Esophagus muscularis mucosa (tissue), 4 donors: ENCODE results near the gene IQCE. TPM values are rescaled to one million over a fixed set of nuclear protein-coding genes. Genes with fewer than 3 reads are reported as not detected.

Experiments used
- DNase-seq: peaks from one replicate; pipeline ENCODE4 v3.0.0-alpha.2; 2017; ENCODE audit errors: extremely low spot score
- H3K27ac ChIP-seq, 4 donors: fragments of 200-600 bp; sonication (generic); replicated peaks in 1 of 4; 1 replicate in 3 of 4; 2 replicates in 1 of 4; pipeline ENCODE4 v1.5.1; 2016 to 2019; ENCODE audit warnings: mild to moderate bottlenecking in 1 of 4
- H3K27me3 ChIP-seq, 4 donors: fragments of 200-600 bp; sonication (generic); one replicate each; pipeline versions ENCODE4 v1.5.1 to v1.6.0; 2016 to 2019
- H3K36me3 ChIP-seq, 4 donors: fragments of 200-600 bp; sonication (generic); one replicate each; pipeline ENCODE4 v1.5.1; 2016 to 2019
- H3K4me1 ChIP-seq, 4 donors: fragments of 200-600 bp; sonication (generic); one replicate each; pipeline ENCODE4 v1.5.1; 2016 to 2019
- H3K4me3 ChIP-seq, 4 donors: fragments of 200-600 bp; sonication (generic); 1 replicate in 2 of 4; 2 replicates in 2 of 4; pipeline ENCODE4 v1.5.1; 2016 to 2019; ENCODE audit warnings: mild to moderate bottlenecking in 4 of 4, moderate library complexity in 1 of 4
- H3K9me3 ChIP-seq, 4 donors: fragments of 200-600 bp; sonication (generic); 1 replicate in 3 of 4; 2 replicates in 1 of 4; pipeline ENCODE4 v1.5.1; 2016 to 2019
- EP300 ChIP-seq: sonication (generic); formaldehyde crosslinking; IDR thresholded peaks from one replicate; pipeline ENCODE4 v1.6.1; 2017; ENCODE audit warnings: antibody characterized with exemption
- POLR2A ChIP-seq: fragments of 450-650 bp; IDR thresholded peaks from one replicate; pipeline ENCODE4 v1.6.1; 2017; ENCODE audit warnings: antibody characterized with exemption, moderate library complexity, mild to moderate bottlenecking, low read depth
- POLR2AphosphoS5 ChIP-seq, 2 donors: sonication (generic); formaldehyde crosslinking; IDR thresholded peaks; one replicate each; pipeline ENCODE4 v1.6.1; 2017; ENCODE audit warnings: antibody characterized with exemption in 2 of 2
- WGBS: methylation state at CpG from one replicate; pipeline ENCODE4 v1.1.5; 2018; 5-methylcytosine and 5-hydroxymethylcytosine counted together
- intact Hi-C: fragments of 100-400 bp; cut with DNase I; formaldehyde crosslinking; loops from one replicate; pipeline ENCODE4 v1.15.1; 2023
- total RNA-seq, 4 donors: library from RNA; depleted of rRNA; stranded (reverse); fragments of >200 nt; gene quantifications; one replicate each; pipeline versions ENCODE4 v1.1.0 to v1.2.1, GENCODE V29; 2016
- TF ChIP-seq, protein P1 (sequence below), 3 experiments: fragments of 200-600 bp in 2 of 3; fragments of 450-650 bp in 1 of 3; sonication (generic) in 2 of 3; IDR thresholded peaks; one replicate each; pipeline ENCODE4 v1.5.1; 2017 to 2019; ENCODE audit warnings: antibody characterized with exemption in 3 of 3, mild to moderate bottlenecking in 2 of 3, moderate library complexity in 1 of 3

IQCE gene
- total RNA-seq, 4 donors from 2014 or later, result 13.0 to 22.4 (median 18.0) TPM

DNA sequence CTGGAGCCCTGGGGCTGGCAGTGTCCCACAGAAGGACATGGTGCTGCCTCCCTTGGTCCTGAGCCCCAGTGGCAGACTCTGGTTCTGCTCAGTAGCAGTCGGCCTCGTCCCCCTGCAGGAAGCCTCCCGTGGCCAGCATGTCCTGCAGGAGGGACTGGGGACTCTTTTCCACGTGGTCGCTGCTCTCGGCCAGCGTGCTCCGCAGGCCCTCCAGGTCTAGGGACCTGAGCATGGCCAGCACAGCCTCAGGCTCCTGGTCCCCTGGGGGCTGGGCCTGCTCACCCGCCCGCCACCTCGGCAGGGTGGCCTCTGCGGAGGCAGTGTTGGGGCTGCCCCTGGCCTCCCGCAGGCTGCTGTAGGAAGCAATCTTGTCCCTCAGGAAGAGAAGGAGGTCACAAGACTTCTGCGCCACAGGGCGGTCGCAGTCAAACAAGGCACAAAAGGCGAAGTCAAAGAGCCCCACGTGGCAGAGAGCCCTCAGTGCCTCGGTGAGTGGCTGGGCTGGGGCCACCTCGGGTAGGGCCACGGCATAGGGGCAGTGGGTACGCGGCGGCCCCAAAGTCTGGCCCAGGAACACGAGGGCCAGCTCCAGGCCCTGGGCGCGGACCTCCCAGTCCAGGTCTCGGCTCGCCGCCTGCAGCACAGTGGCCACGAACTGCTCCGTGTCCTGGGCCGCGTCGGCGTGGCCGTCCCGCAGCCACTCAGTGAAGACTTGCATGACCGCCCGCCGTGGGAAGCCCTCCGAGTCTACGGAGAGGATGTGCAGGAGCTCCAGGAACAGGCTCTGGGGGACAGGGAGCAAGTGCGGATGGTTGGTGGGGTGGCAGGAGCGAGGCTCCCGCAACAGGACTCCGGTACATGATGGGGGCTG is 20.6 kb upstream of the IQCE start:
- no peaks in the 10 kb centered on the region for H3K27me3 ChIP-seq
- no peak overlapping the region for H3K27ac ChIP-seq
- peaks cover 0 to 4% (median 0%) of the 10 kb centered on the region in 4 donors for H3K4me1 ChIP-seq
- H3K4me3 ChIP-seq, result no peak overlapping the region
- 86% methylated on average over 21 of the region's 47 CpGs for WGBS
- TF ChIP-seq POLR2A (no peak), EP300 (no peak), POLR2AphosphoS5 (IDR thresholded peaks at IDR 0.05) (no peak)
- TF ChIP-seq, protein P1, sequence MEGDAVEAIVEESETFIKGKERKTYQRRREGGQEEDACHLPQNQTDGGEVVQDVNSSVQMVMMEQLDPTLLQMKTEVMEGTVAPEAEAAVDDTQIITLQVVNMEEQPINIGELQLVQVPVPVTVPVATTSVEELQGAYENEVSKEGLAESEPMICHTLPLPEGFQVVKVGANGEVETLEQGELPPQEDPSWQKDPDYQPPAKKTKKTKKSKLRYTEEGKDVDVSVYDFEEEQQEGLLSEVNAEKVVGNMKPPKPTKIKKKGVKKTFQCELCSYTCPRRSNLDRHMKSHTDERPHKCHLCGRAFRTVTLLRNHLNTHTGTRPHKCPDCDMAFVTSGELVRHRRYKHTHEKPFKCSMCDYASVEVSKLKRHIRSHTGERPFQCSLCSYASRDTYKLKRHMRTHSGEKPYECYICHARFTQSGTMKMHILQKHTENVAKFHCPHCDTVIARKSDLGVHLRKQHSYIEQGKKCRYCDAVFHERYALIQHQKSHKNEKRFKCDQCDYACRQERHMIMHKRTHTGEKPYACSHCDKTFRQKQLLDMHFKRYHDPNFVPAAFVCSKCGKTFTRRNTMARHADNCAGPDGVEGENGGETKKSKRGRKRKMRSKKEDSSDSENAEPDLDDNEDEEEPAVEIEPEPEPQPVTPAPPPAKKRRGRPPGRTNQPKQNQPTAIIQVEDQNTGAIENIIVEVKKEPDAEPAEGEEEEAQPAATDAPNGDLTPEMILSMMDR (IDR thresholded peaks at IDR 0.05), result no peak
- no peaks in the 10 kb centered on the region for H3K9me3 ChIP-seq
- peaks cover 38 to 60% (median 55%) of the 10 kb centered on the region in 4 donors for H3K36me3 ChIP-seq
- intact Hi-C loops, result no loop called here
- no peak for DNase-seq

DNA sequence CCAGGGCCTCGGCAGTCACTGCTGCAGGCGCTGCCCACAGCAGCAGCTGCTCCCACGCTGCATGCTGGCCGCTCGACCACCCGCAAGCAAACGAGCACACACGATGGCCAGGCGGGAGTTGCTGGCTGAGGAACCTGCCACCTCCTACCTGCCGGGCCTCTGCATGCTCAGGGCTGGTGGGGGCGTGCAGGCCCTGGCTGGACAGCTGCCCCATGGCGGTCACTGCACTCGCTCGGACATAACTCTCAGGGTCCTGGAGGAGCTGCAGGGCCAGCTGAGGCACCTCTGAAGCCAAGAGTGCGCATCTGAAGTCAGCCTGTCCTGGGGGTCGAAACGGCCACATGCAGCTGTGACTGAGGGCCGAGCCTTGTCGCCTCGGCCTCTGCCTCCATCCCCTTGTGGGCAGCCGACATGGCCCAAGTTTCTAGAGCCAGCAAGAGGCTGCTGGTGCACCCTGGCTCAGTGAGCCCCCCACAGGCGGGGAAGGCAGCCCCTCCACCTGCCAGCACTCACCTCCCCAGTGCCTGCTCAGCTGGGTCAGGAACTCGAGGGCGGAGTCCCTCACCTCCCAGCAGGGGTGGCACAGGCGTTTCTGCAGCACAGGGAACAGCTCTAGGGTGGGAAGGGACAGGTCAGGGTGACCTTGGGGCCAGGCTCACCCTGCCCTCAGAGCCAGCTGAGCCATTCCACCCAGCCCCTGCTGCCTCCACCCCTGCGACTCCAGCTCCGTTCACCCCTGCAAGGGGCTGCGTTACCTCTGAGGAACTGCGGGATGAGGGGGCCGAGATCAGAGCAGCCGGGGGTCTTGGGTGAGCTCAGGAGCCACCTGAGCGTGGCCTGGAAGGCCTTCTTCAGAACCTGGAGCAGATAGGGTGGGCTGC is 19.5 kb upstream of the IQCE start:
- H3K36me3 ChIP-seq, result peaks cover 46 to 71% (median 64%) of the 10 kb centered on the region in 4 donors
- H3K4me3 ChIP-seq, result no peak overlapping the region
- intact Hi-C loops, result no loop called here

GRCh38 chr7:2540133-2540532 is 18.6 kb upstream of the IQCE start:
- no peaks in the 10 kb centered on the region for H3K9me3 ChIP-seq
- WGBS, result 91% methylated on average over 6 of the region's 7 CpGs
- H3K36me3 ChIP-seq, result peaks cover 46 to 79% (median 72%) of the 10 kb centered on the region in 4 donors
- H3K27me3 ChIP-seq, result no peaks in the 10 kb centered on the region
- no peak for TF ChIP-seq POLR2A
- no peak for TF ChIP-seq EP300
- TF ChIP-seq, protein P1 (IDR thresholded peaks at IDR 0.05), result no peak
- no peak for TF ChIP-seq POLR2AphosphoS5 (IDR thresholded peaks at IDR 0.05)
- H3K27ac ChIP-seq, result no peak overlapping the region
- intact Hi-C loops, result no loop called here
- no peak overlapping the region for H3K4me3 ChIP-seq
- DNase-seq, result no peak
- peaks cover 0 to 3% (median 0%) of the 10 kb centered on the region in 4 donors for H3K4me1 ChIP-seq

More for the DNA sequence above, 19.5 kb upstream of the IQCE start:
- H3K27me3 ChIP-seq, result no peaks in the 10 kb centered on the region
- no peaks in the 10 kb centered on the region for H3K9me3 ChIP-seq
- WGBS, result 90% methylated on average over 27 of the region's 32 CpGs
- H3K4me1 ChIP-seq, result peaks cover 0 to 4% (median 0%) of the 10 kb centered on the region in 4 donors
- no peak for TF ChIP-seq POLR2A
- TF ChIP-seq, protein P1 (IDR thresholded peaks at IDR 0.05), result no peak
- no peak for TF ChIP-seq POLR2AphosphoS5 (IDR thresholded peaks at IDR 0.05)
- no peak for TF ChIP-seq EP300
- no peak for DNase-seq
- H3K27ac ChIP-seq, result no peak overlapping the region

- H3K27ac ChIP-seq, result no peak overlapping the region
- no peaks in the 10 kb centered on the region for H3K4me1 ChIP-seq
- TF ChIP-seq POLR2AphosphoS5 (IDR thresholded peaks at IDR 0.05) (no peak), POLR2A (no peak), EP300 (no peak)
- TF ChIP-seq, protein P1 (IDR thresholded peaks at IDR 0.05), result no peak
- H3K9me3 ChIP-seq, result no peaks in the 10 kb centered on the region
- H3K4me3 ChIP-seq, result no peak overlapping the region
- DNase-seq, result no peak
- intact Hi-C loops, result no loop called here
- 90% methylated on average over 2 of the region's 19 CpGs for WGBS
- H3K36me3 ChIP-seq, result peaks cover 49 to 84% (median 76%) of the 10 kb centered on the region in 4 donors
- no peaks in the 10 kb centered on the region for H3K27me3 ChIP-seq
These were observed 18.1 kb upstream of the IQCE start for GRCh38 chr7:2540641-2541051.
